Mesodermal cell (in vitro differentiated cells): ENCODE measurements around the gene CEBPE.
"Not testable (repeated sequence)": the region's sequence is repeated elsewhere in the genome, so short reads cannot be mapped to it uniquely, and the experiment has no call there.

ENCODE experiments used
- H3K27ac ChIP-seq: 2 replicates; pipeline ENCODE4 v1.7.0; 2013; ENCODE audit warnings: mild to moderate bottlenecking, low read depth, low read length, moderate library complexity; ENCODE audit not compliant: severe bottlenecking
- H3K36me3 ChIP-seq: 2 replicates; pipeline ENCODE4 v1.7.1; 2013; ENCODE audit warnings: mild to moderate bottlenecking, low read length, moderate library complexity; ENCODE audit not compliant: control insufficient read depth, insufficient read depth
- H3K4me1 ChIP-seq: one replicate; pipeline ENCODE4 v1.7.1; 2013; ENCODE audit warnings: mild to moderate bottlenecking, low read length; ENCODE audit not compliant: insufficient read depth, control insufficient read depth, poor library complexity, severe bottlenecking
- H3K4me3 ChIP-seq: 2 replicates; pipeline ENCODE4 v1.7.0; 2013; ENCODE audit warnings: low read length, control low read depth, mild to moderate bottlenecking; ENCODE audit not compliant: insufficient read depth, poor library complexity, severe bottlenecking; ENCODE audit errors: extremely low read depth
- H3K9me3 ChIP-seq: 2 replicates; pipeline ENCODE4 v1.7.1; 2013; ENCODE audit warnings: mild to moderate bottlenecking, low read length, moderate library complexity; ENCODE audit not compliant: control insufficient read depth
- WGBS, 2 experiments: methylation state at CpG; one replicate each; pipeline ENCODE4 v1.1.5; 2013; ENCODE audit warnings: missing lambda C conversion rate in 2 of 2; ENCODE audit not compliant: insufficient coverage in 2 of 2; 5-methylcytosine and 5-hydroxymethylcytosine counted together

Gene CEBPE

GRCh38 chr14:23112359-23113178 lies 6.5 kb downstream of the CEBPE start:
- Histone ChIP-seq H3K36me3 (no peaks in the 10 kb centered on the region), H3K4me1 (peaks cover 31% of the 10 kb centered on the region), H3K27ac (no peak overlapping the region), H3K4me3 (no peak overlapping the region), H3K9me3 (no peaks in the 10 kb centered on the region)
- WGBS, 2 experiments, result 50 to 60% methylated on average over 8 of the region's 12 CpGs

- H3K9me3 ChIP-seq, result no peaks in the 10 kb centered on the region
- no peak overlapping the region for H3K27ac ChIP-seq
- H3K4me1 ChIP-seq, result peaks cover 31% of the 10 kb centered on the region
- WGBS, 2 experiments, result 82 to 89% methylated on average over 4 to 5 of the region's 5 CpGs
- no peaks in the 10 kb centered on the region for H3K36me3 ChIP-seq
- H3K4me3 ChIP-seq, result no peak overlapping the region
These were observed 8.3 kb downstream of the CEBPE start for GRCh38 chr14:23110579-23111365.

GRCh38 chr14:23109769-23110168 lies 9.3 kb downstream of the CEBPE start:
- Histone ChIP-seq H3K4me3 (no peak overlapping the region), H3K4me1 (peaks cover 24% of the 10 kb centered on the region), H3K27ac (no peak overlapping the region), H3K36me3 (no peaks in the 10 kb centered on the region), H3K9me3 (no peaks in the 10 kb centered on the region)
- WGBS, 2 experiments, result no CpG with 5 or more reads among the region's 1 CpG

DNA sequence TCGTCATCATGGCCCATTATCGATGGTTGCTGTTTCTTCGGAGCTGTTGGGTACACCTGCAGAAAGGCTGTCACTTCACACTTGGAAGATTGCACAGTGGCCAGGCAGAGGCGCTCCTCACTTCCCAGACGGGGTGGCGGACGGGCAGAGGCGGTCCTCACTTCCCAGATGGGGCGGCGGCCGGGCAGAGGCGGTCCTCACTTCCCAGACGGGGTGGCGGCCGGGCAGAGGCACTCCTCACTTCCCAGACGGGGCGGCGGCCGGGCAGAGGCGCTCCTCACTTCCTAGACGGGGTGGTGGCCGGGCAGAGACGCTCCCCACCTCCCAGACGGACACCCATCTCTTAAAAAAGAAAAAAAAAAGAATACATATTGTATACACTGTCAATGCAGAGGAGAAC lies 10.9 kb downstream of the CEBPE start:
- H3K9me3 ChIP-seq, H3K4me1 ChIP-seq, H3K27ac ChIP-seq, H3K4me3 ChIP-seq, H3K36me3 ChIP-seq: not testable (repeated sequence)
- 94 to 96% methylated on average over 14 to 16 of the region's 24 CpGs for WGBS, 2 experiments

GRCh38 chr14:23107620-23108019 lies 11.4 kb downstream of the CEBPE start:
- not testable (repeated sequence) for H3K27ac ChIP-seq, H3K4me1 ChIP-seq, H3K4me3 ChIP-seq, H3K36me3 ChIP-seq, H3K9me3 ChIP-seq
- WGBS, 2 experiments, result no CpG with 5 or more reads among the region's 5 CpGs

DNA sequence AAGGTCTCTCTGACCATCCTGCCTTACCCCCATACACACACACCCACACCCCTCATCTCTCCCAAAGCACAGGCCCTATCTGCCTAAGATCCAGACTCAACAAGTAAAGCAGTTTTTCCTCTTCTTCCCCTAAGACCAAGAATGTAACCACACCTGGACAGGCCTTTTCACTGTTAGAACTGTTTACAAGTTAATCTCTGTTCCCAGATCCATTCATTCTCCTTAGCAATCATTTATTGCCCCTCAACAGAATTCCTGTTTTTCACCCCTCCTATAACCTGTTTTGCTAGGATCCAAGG lies 12.4 kb downstream of the CEBPE start:
- Histone ChIP-seq H3K4me1 (no peaks in the 10 kb centered on the region), H3K27ac (no peak overlapping the region), H3K36me3 (no peaks in the 10 kb centered on the region), H3K9me3 (no peaks in the 10 kb centered on the region), H3K4me3 (no peak overlapping the region)

GRCh38 chr14:23105348-23105824 lies 13.7 kb downstream of the CEBPE start:
- 72 to 89% methylated on average over 1 to 2 of the region's 4 CpGs for WGBS, 2 experiments
- H3K27ac ChIP-seq, result no peak overlapping the region

DNA sequence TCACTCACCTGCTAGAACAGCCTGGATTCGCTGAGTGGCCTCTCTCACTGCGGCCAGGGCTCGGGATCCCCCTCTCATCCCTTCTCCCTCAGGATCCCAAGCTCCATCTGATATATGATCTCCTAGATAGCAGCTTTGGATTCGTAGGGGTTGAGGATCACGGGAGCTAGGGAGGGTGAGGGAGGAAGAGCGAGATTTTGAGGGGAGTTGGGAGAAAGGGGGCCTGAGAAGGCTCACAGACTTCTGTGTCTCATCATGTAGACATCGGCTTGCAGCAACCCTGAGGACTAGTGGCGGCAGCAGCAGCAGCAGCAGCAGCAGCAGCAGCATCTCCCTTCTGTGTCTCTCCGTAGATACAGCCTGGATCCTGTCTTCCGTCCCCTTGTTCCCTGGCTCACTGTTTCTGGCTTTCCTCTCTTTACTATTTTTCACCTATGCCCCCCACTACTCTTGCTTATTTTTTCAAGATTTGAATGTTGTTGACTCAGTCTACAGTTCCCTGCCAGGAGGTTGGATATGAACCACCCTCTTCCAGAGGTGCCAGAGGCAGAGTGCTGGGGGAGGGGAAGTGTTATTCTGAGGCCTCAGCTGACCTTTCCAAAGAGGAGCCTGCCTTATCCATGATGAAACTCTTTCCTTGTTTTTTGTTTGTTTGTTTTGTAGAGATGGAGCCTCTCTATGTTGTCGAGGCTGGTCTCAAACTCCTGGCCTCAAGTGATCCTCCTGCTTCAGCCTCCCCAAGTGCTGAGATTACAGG lies 14.3 kb downstream of the CEBPE start, which contains the start of gene CIROP:
CIROP (minus strand) TSS at position 399 of the 757 bp plus-strand sequence; CDS start at position 330, 69 bp downstream.
- Histone ChIP-seq H3K36me3 (peaks cover 2% of the 10 kb centered on the region), H3K27ac (peak within 1 kb of the TSS; percentile 8), H3K4me3 (no peak within 1 kb of the TSS), H3K9me3 (no peaks in the 10 kb centered on the region), H3K4me1 (no peaks in the 10 kb centered on the region)
- WGBS, 2 experiments, result 59 to 64% methylated on average over 6 to 8 of the region's 11 CpGs

More at GRCh38 chr14:23105348-23105824, 13.7 kb downstream of the CEBPE start:
- no peaks in the 10 kb centered on the region for H3K9me3 ChIP-seq
- H3K4me1 ChIP-seq, result no peaks in the 10 kb centered on the region
- no peaks in the 10 kb centered on the region for H3K36me3 ChIP-seq
- H3K4me3 ChIP-seq, result no peak overlapping the region

DNA sequence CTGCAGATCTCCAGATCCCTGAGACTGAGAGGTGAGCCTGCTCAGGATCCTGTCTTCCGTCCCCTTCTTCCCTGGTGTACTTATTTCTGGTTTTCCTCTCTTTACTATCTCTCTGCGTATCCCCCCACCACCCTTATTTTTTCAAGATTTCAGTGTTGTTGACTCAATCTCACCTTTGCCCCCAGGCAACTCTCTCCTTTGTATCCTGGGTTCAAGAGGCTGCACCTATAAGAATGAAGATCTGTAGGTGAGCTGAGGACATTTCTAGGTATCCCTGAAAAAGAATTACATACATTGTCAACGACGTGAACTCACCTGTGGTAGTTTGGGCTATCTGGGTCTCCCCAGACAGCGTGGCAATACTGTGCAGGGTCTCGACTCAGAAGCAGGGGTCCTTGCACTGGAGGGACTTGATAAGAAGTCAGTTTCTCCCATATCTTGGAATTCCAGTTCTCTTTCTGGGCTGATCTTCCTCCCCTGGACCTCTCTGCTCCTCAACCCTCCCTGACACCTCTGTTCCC lies 14.9 kb downstream of the CEBPE start:
- no peak overlapping the region for H3K27ac ChIP-seq
- no peak overlapping the region for H3K4me3 ChIP-seq
- H3K4me1 ChIP-seq, result no peaks in the 10 kb centered on the region
- no peaks in the 10 kb centered on the region for H3K9me3 ChIP-seq
- peaks cover 8% of the 10 kb centered on the region for H3K36me3 ChIP-seq
- 91 to 97% methylated on average over 5 to 6 of the region's 6 CpGs for WGBS, 2 experiments

DNA sequence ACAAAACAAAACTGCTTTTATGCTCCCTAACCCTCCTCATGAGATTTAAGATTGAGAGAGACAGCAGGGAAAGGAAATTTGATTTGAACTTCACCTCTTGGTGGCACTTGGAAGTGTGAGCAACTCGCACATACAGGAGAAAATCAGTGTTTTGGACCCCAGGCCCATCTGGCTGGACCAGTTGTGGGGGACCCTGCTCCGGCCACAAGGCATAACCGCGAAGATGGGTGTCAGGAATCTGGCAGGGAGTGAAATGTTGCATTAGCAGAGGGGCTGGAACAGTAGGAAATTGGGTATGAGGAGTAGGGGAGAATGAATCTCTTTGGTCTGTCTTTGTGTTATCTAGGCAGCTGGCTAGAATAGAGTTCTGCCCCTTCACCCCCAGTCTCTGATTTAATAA lies 15.5 kb downstream of the CEBPE start:
- peaks cover 14% of the 10 kb centered on the region for H3K36me3 ChIP-seq
- H3K9me3 ChIP-seq, result no peaks in the 10 kb centered on the region
- no peak overlapping the region for H3K27ac ChIP-seq
- WGBS, 2 experiments, result 96 to 100% methylated on average over 4 of the region's 4 CpGs
- H3K4me1 ChIP-seq, result no peaks in the 10 kb centered on the region
- no peak overlapping the region for H3K4me3 ChIP-seq
